DND-41 (cell line): Measurements from ENCODE around the gene ANAPC13.

Experiments
- ATAC-seq: fragments of 200-7000 bp; cut with Tn5 transposase; 3 replicates; pipeline ENCODE4 v1.9.1; 2021; ENCODE audit warnings: low read depth; ENCODE audit not compliant: insufficient read depth
- DNase-seq: peaks from one replicate; pipeline ENCODE4 v3.0.0-alpha.2; 2020
- H2AFZ ChIP-seq: 2 replicates; pipeline ENCODE4 v1.6.0; 2012; ENCODE audit warnings: low read depth, low read length
- H3K27ac ChIP-seq: 2 replicates; pipeline ENCODE4 v1.5.1; 2012; ENCODE audit warnings: low read length, inconsistent platforms
- H3K27me3 ChIP-seq: fragments of 200-600 bp; sonication (generic); 2 replicates; pipeline ENCODE4 v1.6.0; 2012; ENCODE audit warnings: low read length, mild to moderate bottlenecking, inconsistent platforms; ENCODE audit not compliant: insufficient read depth, poor library complexity
- H3K36me3 ChIP-seq: 2 replicates; pipeline ENCODE4 v1.5.1; 2012; ENCODE audit warnings: low read length, inconsistent platforms; ENCODE audit not compliant: insufficient read depth
- H3K4me1 ChIP-seq: 2 replicates; pipeline ENCODE4 v1.5.1; 2012; ENCODE audit warnings: mild to moderate bottlenecking, low read length; ENCODE audit not compliant: insufficient read depth
- H3K4me2 ChIP-seq: 2 replicates; pipeline ENCODE4 v1.6.0; 2012; ENCODE audit warnings: mild to moderate bottlenecking, moderate library complexity, low read length, inconsistent platforms; ENCODE audit not compliant: insufficient read depth
- H3K4me3 ChIP-seq, 2 experiments: fragments of 200-600 bp in 1 of 2; shearing (Covaris generic) in 1 of 2; 2 replicates each; pipeline ENCODE4 v1.5.1; 2012 to 2016; ENCODE audit warnings: inconsistent platforms in 2 of 2, low read length in 2 of 2, mild to moderate bottlenecking in 2 of 2, low read depth in 1 of 2, moderate library complexity in 1 of 2
- H3K79me2 ChIP-seq: 2 replicates; pipeline ENCODE4 v1.6.0; 2012; ENCODE audit warnings: low read length, inconsistent platforms; ENCODE audit not compliant: insufficient read depth
- H3K9ac ChIP-seq: 2 replicates; pipeline ENCODE4 v1.6.0; 2012; ENCODE audit warnings: low read depth, mild to moderate bottlenecking, inconsistent platforms, low read length, moderate library complexity
- H3K9me3 ChIP-seq: 2 replicates; pipeline ENCODE4 v1.5.1; 2012; ENCODE audit warnings: low read length, moderate library complexity, mild to moderate bottlenecking, inconsistent platforms; ENCODE audit not compliant: insufficient read depth, severe bottlenecking
- H4K20me1 ChIP-seq: 2 replicates; pipeline ENCODE4 v1.6.0; 2012; ENCODE audit warnings: low read length; ENCODE audit not compliant: insufficient read depth
- EZH2 ChIP-seq: IDR thresholded peaks from 3 replicates; pipeline ENCODE4 v1.6.1; 2012; ENCODE audit warnings: borderline replicate concordance, low read depth, mild to moderate bottlenecking, moderate library complexity, low read length, inconsistent platforms; ENCODE audit not compliant: severe bottlenecking
- TF ChIP-seq, protein P1 (sequence below): IDR thresholded peaks from 2 replicates; pipeline ENCODE4 v1.5.1; 2012; ENCODE audit warnings: borderline replicate concordance, low read length, moderate library complexity, mild to moderate bottlenecking; ENCODE audit not compliant: poor library complexity, severe bottlenecking; ENCODE audit errors: extremely low read depth

ANAPC13 gene

DNA sequence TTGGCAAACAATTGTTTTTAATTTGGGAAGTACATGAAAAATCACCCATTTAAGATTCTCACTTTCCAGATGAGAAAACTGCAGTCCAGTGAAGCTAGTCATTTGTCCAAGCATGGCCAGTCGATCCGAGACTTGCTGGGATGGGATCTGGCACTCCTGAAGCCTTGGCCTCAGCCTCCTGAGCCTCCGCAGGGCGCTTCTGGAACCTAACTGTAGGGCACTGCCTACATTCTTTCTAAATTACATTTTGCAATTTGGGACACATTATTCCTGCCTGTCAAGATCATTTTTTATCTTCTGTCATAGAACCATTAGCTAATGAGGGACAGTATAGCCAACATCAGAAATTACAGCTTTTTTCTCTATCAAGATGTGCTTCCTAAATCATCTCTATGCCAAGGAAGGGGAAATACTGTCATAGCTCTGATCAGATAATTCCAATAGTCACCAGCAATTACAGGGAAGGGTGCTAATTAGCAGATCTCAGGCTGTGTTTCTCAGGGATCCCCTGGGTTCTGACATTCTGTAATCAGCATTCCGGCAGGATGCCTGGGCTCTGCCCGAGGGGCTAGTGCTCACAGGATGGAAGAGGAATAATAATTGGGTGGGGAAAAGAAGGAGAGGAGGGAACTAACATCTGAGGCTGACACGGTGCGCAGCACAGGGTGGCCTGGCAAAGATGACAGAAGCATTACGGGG, 28.3 kb downstream of the ANAPC13 start:
- no peaks in the 10 kb centered on the region for H4K20me1 ChIP-seq
- no peaks in the 10 kb centered on the region for H3K4me1 ChIP-seq
- H3K27ac ChIP-seq, result no peak overlapping the region
- no peak overlapping the region for H3K4me3 ChIP-seq
- no peaks in the 10 kb centered on the region for H3K9me3 ChIP-seq
- no peak for ATAC-seq
- H3K36me3 ChIP-seq, result no peaks in the 10 kb centered on the region
- peaks cover 18% of the 10 kb centered on the region for H3K27me3 ChIP-seq
- no peak for DNase-seq
- H3K79me2 ChIP-seq, result no peaks in the 10 kb centered on the region
- TF ChIP-seq, protein P1, sequence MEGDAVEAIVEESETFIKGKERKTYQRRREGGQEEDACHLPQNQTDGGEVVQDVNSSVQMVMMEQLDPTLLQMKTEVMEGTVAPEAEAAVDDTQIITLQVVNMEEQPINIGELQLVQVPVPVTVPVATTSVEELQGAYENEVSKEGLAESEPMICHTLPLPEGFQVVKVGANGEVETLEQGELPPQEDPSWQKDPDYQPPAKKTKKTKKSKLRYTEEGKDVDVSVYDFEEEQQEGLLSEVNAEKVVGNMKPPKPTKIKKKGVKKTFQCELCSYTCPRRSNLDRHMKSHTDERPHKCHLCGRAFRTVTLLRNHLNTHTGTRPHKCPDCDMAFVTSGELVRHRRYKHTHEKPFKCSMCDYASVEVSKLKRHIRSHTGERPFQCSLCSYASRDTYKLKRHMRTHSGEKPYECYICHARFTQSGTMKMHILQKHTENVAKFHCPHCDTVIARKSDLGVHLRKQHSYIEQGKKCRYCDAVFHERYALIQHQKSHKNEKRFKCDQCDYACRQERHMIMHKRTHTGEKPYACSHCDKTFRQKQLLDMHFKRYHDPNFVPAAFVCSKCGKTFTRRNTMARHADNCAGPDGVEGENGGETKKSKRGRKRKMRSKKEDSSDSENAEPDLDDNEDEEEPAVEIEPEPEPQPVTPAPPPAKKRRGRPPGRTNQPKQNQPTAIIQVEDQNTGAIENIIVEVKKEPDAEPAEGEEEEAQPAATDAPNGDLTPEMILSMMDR, result no peak
- no peak for TF ChIP-seq EZH2
- no peak overlapping the region for H3K4me2 ChIP-seq
- no peak overlapping the region for H2AFZ ChIP-seq
- no peak overlapping the region for H3K9ac ChIP-seq

DNA sequence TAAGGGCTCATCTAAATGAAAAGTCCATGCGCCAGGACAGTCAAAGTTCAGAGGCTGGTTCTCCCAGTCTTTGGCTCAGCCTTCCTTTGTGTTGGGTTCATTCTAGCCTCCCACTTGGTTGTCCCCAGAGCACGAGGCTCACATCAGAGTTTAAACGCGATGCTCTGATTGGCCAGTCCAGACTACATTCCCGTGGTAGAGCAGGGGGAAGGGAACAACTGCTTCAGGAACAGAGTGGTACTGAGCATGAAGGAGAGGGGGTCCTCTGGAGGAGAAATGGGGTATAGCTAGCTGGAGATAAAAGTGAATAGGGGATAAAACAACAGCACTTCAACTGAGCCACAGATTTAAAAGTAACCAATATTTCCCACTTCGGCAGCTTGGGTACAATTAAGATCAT, 32.2 kb downstream of the ANAPC13 start:
- no peaks in the 10 kb centered on the region for H3K36me3 ChIP-seq
- H3K79me2 ChIP-seq, result no peaks in the 10 kb centered on the region
- H3K9ac ChIP-seq, result no peak overlapping the region
- H3K27me3 ChIP-seq, result peaks cover 14% of the 10 kb centered on the region
- TF ChIP-seq, protein P1, result peak; percentile 27
- no peak for TF ChIP-seq EZH2
- no peak overlapping the region for H3K4me3 ChIP-seq
- H3K9me3 ChIP-seq, result no peaks in the 10 kb centered on the region
- DNase-seq (no peak), ATAC-seq (no peak)
- H3K4me1 ChIP-seq, result no peaks in the 10 kb centered on the region
- H3K4me2 ChIP-seq, result no peak overlapping the region
- H4K20me1 ChIP-seq, result no peaks in the 10 kb centered on the region
- no peak overlapping the region for H3K27ac ChIP-seq
- no peak overlapping the region for H2AFZ ChIP-seq

DNA sequence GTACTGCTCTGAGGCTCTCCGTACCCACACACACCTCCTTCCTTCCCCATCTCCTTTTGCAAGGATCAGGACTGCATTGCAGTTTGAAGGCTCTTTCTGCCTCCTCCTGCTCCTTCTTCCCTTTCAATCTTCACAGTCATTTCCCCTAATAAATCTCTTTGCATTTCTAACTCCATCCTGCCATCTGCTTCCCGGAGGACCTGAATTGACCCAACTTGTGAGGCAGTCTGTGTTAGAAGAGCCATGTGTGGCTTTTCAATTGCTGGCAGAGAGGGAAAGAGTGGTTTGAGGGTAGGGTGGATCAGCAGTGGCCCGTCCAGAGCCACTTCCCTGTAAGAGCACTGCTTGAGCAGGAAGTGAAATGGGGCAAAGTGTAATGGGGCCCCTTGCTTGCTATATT, 35.8 kb downstream of the ANAPC13 start:
- H3K4me1 ChIP-seq, result no peaks in the 10 kb centered on the region
- H3K36me3 ChIP-seq, result no peaks in the 10 kb centered on the region
- no peak overlapping the region for H3K4me2 ChIP-seq
- H3K27me3 ChIP-seq, result peaks cover 3% of the 10 kb centered on the region
- H4K20me1 ChIP-seq, result no peaks in the 10 kb centered on the region
- H2AFZ ChIP-seq, result no peak overlapping the region
- no peak overlapping the region for H3K4me3 ChIP-seq
- TF ChIP-seq, protein P1, result no peak
- ATAC-seq, result no peak
- no peak overlapping the region for H3K27ac ChIP-seq
- DNase-seq, result no peak
- H3K9ac ChIP-seq, result no peak overlapping the region
- H3K79me2 ChIP-seq, result no peaks in the 10 kb centered on the region
- H3K9me3 ChIP-seq, result no peaks in the 10 kb centered on the region
